BE2C (cell line): ENCODE results near the gene ATP8B4.
A peak's percentile ranks its signal among the peaks of the same experiment; 100 is the strongest.

Experiments used
- DNase-seq: peaks from one replicate; pipeline ENCODE4 v3.0.0-alpha.2; 2020
- H3K27me3 ChIP-seq: fragments of 250-450 bp; sonication (Bioruptor Pico); 2 replicates; pipeline ENCODE4 v1.5.1; 2020; ENCODE audit warnings: mild to moderate bottlenecking
- H3K36me3 ChIP-seq: fragments of 250-450 bp; sonication (Bioruptor Pico); 2 replicates; pipeline ENCODE4 v1.5.1; 2020; ENCODE audit warnings: mild to moderate bottlenecking
- H3K4me1 ChIP-seq: fragments of 250-450 bp; sonication (Bioruptor Pico); 2 replicates; pipeline ENCODE4 v1.5.1; 2020
- H3K4me3 ChIP-seq: 2 replicates; pipeline ENCODE4 v1.5.1; 2011; ENCODE audit warnings: low read depth, low read length
- H3K9me3 ChIP-seq: fragments of 250-450 bp; sonication (Bioruptor Pico); 2 replicates; pipeline ENCODE4 v1.5.1; 2020
- CTCF ChIP-seq: IDR thresholded peaks from 2 replicates; pipeline ENCODE4 v1.5.1; 2012; ENCODE audit warnings: mild to moderate bottlenecking, low read depth, low read length

Gene ATP8B4

GRCh38 chr15:50141856-50142255 lies 22.8 kb upstream of the ATP8B4 start:
- DNase-seq = no peak
- Histone ChIP-seq H3K36me3 (no peaks in the 10 kb centered on the region), H3K9me3 (0 out of 2 replicates have a peak, but pooled peaks cover 3% of the 10 kb centered on the region), H3K4me1 (no peaks in the 10 kb centered on the region), H3K4me3 (no peak overlapping the region), H3K27me3 (no peaks in the 10 kb centered on the region)
- TF ChIP-seq CTCF = no peak

GRCh38 chr15:50140983-50141382 lies 21.9 kb upstream of the ATP8B4 start:
- no peak for DNase-seq
- H3K36me3 ChIP-seq = no peaks in the 10 kb centered on the region
- H3K4me3 ChIP-seq = no peak overlapping the region
- H3K9me3 ChIP-seq = 0 out of 2 replicates have a peak, but pooled peaks cover 3% of the 10 kb centered on the region
- no peaks in the 10 kb centered on the region for H3K27me3 ChIP-seq
- no peak for TF ChIP-seq CTCF
- H3K4me1 ChIP-seq = no peaks in the 10 kb centered on the region

GRCh38 chr15:50140098-50140497 lies 21.1 kb upstream of the ATP8B4 start:
- no peak for DNase-seq
- no peaks in the 10 kb centered on the region for H3K36me3 ChIP-seq
- no peak for TF ChIP-seq CTCF
- H3K4me3 ChIP-seq = no peak overlapping the region
- H3K27me3 ChIP-seq = no peaks in the 10 kb centered on the region
- H3K9me3 ChIP-seq = 0 out of 2 replicates have a peak, but pooled peaks cover 3% of the 10 kb centered on the region
- no peaks in the 10 kb centered on the region for H3K4me1 ChIP-seq

- no peak for DNase-seq
- H3K4me1 ChIP-seq = no peaks in the 10 kb centered on the region
- peak; percentile 33 for TF ChIP-seq CTCF
- H3K27me3 ChIP-seq = no peaks in the 10 kb centered on the region; the same call in 1 of the 2 replicates
- H3K9me3 ChIP-seq = 0 out of 2 replicates have a peak, but pooled peaks cover 3% of the 10 kb centered on the region
- H3K36me3 ChIP-seq = no peaks in the 10 kb centered on the region
- H3K4me3 ChIP-seq = no peak overlapping the region
Observed at GRCh38 chr15:50138391-50138790, 19.4 kb upstream of the ATP8B4 start.

- Histone ChIP-seq H3K4me1 (no peaks in the 10 kb centered on the region), H3K9me3 (0 out of 2 replicates have a peak, but pooled peaks cover 3% of the 10 kb centered on the region), H3K4me3 (no peak overlapping the region), H3K27me3 (no peaks in the 10 kb centered on the region; the same call in 1 of the 2 replicates), H3K36me3 (no peaks in the 10 kb centered on the region)
- TF ChIP-seq CTCF = no peak
- no peak for DNase-seq
Observed at GRCh38 chr15:50137893-50138292, 18.9 kb upstream of the ATP8B4 start.

- Histone ChIP-seq H3K4me3 (no peak overlapping the region), H3K4me1 (no peaks in the 10 kb centered on the region), H3K27me3 (no peaks in the 10 kb centered on the region; the same call in 1 of the 2 replicates), H3K36me3 (no peaks in the 10 kb centered on the region), H3K9me3 (0 out of 2 replicates have a peak, but pooled peaks cover 3% of the 10 kb centered on the region)
- TF ChIP-seq CTCF = no peak
- DNase-seq = no peak
Observed at GRCh38 chr15:50137330-50137761, 18.3 kb upstream of the ATP8B4 start.
